Hematopoietic multipotent progenitor cell treated with erythropoietin and hydrocortisone succinate and interleukin-3 and kit ligand, for 4 days (in vitro differentiated cells): ENCODE data around the gene NME7.
"Not testable (repeated sequence)": the region's sequence is repeated elsewhere in the genome, so short reads cannot be mapped to it uniquely, and the experiment has no call there.

ENCODE experiments used
- DNase-seq: peaks from one replicate; pipeline ENCODE4 v3.0.0-alpha.2; 2015

Gene NME7, protein sequence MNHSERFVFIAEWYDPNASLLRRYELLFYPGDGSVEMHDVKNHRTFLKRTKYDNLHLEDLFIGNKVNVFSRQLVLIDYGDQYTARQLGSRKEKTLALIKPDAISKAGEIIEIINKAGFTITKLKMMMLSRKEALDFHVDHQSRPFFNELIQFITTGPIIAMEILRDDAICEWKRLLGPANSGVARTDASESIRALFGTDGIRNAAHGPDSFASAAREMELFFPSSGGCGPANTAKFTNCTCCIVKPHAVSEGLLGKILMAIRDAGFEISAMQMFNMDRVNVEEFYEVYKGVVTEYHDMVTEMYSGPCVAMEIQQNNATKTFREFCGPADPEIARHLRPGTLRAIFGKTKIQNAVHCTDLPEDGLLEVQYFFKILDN

DNA sequence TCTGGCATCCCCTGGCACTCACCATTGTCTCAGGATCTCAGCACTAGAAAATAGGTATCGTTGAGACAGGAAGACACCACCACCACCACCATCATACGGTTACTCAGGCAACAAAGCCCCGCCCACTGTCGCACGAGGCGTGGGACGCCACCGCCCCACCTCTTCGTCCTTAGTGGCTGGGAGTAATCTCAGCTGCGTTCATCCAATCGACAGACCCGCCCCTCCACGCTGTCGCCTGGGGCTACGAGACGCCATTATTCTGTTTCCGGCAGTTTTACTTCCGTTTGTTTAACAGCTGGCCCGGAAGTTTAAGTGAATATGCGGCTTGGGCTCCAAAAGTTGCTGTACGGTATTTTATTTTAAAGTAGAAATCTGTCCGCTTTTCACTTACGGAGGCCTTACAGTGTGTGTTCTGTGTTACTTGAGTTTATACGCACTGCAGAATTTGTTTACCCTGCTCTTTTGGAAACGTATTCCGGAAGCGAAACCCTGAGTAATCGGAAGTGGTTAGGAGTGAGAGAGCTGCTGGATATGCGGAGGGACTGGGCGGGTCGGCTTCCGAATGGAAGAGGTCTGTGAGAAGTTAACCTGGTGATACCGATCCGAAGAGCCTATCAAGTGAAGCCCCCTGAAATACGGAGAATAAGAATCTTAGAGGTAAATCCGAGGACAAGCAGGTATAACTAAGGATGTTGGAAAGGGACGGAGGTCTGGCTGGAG, at the start of gene NME7, which contains the start of gene BLZF1:
NME7 (minus strand) TSS at position 112 of the 720 bp plus-strand sequence; CDS start at position 25, 87 bp downstream.
BLZF1 (plus strand) TSS at position 510 of the 720 bp plus-strand sequence. CDS start 1,328 bp downstream, outside the sequence.
- peak; percentile 99 for DNase-seq

DNA sequence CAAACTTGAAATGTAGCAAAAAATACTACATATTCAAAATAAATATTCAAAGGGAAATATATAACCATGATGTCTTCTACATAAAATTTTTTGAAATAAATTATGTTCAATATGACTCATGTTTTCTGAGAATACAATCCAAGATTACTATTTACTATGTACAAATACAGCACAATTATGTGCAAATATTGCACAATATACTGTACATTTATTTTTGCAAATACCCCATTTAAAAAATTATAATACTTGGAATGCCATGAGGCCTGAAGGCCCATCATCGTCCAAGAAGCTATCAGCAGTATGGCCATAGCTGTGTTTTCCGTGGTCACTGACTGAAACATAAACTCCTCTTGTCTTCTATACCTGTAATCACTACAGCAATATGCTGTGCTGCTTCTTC, 47.4 kb upstream of the NME7 start:
- DNase-seq, result no peak

DNA sequence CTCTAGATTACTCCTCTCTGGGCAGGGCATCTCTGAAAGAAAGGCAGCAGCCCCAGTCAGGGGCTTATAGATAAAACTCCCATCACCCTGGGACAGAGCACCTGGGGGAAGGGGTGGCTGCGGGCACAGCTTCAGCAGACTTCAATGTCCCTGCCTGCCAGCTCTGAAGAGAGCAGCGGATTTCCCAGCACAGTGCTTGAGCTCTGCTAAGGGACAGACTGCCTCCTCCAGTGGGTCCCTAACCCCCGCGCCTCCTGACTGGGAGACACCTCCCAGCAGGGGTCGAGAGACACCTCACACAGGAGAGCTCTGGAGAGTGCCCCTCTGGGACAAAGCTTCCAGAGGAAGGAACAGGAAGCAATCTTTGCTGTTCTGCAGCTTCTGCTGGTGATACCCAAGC, 40.7 kb upstream of the NME7 start:
- DNase-seq, result not testable (repeated sequence)

DNA sequence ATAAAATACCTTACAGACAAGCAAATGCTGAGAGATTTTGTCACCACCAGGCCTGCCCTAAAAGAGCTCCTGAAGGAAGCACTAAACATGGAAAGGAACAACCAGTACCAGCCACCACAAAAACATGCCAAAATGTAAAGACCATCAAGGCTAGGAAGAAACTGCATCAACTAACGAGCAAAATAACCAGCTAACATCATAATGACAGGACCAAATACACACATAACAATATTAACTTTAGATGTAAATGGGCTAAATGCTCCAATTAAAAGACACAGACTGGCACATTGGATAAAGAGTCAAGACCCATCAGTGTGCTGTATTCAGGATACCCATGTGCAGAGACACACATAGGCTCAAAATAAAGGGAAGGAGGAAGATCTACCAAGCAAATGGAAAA, 35.0 kb upstream of the NME7 start:
- not testable (repeated sequence) for DNase-seq

DNA sequence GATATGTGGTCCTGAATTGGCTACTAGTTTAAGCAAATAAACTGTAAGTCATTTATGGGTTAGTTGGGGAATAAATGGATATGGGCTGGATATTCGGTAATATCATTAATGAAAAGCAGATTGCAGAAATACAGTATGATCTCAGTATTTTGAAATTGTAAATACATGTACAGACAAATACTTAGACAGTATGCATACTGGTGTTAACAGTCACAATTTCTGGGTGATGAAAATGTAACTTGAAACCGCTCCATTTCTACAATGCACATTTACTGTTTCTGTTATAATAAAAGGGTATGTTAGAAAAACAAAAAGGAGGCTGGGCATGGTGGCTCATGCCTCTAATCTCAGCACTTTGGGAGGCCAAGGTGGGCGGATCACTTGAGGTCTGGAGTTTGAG, 28.4 kb upstream of the NME7 start:
- DNase-seq, result no peak

DNA sequence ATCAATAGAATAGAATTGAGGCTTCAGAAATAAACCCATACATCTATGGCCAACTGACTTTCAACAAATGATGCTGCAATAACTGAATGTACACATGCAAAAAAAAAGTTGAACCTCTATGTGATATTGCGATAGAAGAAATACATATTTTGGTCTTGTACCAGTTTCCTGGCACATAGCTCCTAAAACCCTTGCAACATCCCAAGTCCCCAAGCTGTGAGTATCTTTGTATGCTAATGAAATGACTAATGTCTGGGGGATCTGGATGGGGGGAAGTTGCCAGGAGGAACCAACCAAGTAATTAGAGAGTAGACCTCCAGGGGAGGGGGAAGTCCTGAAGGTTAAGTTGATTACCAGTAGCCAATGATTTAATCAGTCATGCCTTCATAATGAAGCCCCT, 24.8 kb upstream of the NME7 start:
- DNase-seq, result peak; percentile 40

DNA sequence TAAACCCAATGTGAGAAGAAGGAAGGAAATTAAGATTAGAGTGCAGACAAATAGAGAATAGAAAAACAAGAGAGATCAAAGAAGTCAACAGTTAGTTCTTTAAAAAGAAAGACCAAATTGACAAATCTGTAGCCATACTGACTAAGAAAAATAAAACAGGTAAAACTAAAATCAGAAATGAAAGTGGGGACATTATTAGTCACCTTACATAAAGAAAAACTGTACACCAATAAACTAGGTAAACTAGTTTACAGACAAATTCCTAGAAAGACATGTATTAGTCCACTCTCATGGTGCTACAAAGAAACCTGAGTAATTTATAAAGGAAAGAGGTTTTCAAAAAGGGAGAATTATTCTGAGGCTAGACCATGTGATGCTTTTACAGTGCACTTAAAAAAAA, 22.7 kb upstream of the NME7 start:
- no peak for DNase-seq

DNA sequence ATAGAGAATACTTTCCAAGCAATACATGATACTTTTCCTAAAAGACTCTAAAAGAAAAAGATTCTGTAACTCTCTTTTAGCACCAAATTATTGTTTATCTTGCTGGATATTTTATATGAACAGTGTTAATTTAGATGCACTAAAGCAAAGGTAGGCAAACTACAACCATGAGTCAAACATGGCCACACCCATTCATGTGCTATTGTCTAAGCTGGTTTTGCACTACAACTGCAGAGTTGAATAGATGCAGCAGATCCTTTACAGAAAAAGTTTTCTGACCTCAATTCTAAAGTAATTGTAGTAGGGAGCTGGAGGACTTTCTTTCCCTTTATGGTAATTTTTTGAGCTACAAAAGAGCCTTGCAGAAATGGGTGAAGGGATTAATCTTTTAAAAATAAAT, 19.8 kb upstream of the NME7 start:
- no peak for DNase-seq

DNA sequence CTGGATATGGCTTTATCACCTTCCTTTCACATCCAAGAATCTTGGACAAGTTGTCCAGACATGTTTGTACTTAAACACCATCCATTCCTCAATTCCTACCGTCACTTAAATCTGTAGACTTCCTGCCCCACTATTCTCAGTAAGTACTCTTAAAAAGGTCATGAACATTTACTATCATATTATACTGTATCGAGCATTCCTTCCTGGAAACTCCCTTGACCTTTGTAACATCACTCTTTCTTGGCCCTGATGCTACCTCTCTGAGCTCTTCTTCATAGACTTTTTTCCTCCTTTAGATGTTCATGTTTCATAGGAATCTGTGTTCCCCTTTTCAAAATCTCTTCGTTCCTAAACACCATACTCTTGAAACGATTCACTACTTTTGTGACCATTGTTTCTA, 15.9 kb upstream of the NME7 start:
- DNase-seq, result no peak

DNA sequence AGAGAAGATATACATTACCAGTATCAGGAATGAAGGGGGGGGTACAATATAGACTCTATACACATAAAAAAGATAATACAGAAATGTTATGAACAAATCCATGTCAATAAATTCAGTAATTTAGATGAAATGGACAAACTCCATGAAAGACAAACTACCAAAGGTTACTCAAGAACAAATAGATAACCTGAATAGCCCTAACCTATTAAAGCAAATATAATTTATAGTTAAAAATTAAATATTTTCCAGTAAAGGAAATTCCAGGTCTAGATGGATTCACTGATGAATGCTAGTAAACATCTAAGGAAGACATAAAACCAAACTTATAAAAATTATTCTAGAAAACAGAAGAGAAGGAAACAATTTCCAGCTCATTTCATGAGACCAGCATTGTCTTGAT, 13.6 kb upstream of the NME7 start:
- no peak for DNase-seq

DNA sequence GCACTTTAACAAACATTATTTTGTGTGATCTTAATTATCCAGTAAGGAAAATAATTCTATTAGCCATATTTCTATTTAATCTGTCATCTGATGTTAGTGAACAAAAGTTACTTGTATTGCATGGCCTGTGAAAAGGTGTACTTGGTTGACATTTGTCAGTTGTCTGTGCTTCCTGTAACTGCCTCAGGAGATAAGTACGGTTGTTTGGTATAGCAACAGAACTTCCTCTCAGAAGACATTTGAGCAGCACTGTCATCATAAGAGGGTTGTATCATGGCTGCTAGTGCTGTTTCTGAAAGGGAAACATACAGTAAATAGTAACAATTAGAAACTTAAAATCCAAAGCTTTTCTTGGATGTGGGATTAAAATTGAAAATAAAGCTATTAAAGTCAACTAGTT, 3.8 kb upstream of the NME7 start:
- DNase-seq, result peak; percentile 84

DNA sequence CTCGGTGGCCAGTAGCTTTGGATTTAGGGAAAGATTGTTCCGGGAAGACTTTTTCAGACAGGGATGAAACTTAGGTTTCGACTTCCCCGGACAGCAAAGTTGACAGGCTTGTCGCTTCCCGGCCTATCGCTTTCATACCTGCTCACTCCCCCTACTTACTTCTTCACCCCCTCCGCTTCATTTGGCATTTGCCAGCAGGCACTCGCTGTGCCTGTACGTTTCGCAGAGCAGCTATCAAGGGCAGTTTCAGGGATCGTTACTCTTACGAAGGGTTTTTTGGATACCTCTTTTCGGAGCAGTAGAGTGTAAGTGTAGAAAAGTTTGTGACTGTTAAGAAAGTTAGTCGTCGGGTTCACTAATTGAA, 791 bp upstream of the NME7 start:
- DNase-seq, result peak; percentile 57

DNA sequence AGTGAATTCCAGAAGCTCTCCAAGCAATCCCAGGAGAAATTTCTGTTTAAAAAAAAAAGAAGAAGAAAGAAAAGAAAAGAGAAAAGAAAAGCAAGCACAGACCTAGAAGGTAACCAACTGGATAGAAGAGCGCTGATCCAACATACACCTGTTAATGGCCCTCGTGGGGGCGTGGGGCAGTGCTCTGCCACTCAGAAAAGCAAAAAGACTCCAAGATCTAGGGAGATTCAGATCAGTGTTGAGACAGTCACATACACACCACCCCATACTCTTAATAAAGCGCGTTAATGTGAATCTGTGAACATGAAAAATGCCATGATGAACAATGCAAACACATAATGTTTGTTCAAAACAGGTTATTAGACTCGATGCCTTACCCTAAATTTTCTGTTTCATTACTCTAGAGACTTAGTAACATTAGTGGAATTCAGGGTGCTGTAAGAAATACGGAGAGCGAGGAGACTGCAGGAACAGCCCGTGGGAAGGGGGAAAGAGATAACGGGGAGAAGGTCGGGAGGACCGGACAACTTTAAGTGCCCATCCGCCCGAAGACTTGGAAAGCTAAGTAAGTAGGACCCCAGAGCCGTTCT, 406 bp downstream of the NME7 start:
- DNase-seq, result no peak

DNA sequence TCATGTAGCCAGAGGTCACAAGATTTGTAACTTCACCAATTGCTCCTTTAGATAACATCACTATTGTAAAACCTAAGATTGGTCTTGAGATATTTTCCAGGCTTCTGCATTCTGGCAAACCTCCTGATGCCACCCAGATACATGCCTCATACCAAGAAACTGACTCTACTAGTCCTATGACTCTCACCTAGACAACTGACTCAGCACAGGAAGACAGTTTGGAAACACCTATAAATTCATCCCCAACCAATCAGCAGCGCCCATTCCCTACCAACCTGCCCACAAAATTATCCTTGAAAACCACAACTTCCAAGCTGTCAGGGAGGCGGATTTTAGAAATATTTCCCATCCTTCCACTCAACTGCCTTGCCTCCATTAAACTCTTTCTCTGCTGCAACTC, 2.6 kb downstream of the NME7 start:
- peak; percentile 24 for DNase-seq

DNA sequence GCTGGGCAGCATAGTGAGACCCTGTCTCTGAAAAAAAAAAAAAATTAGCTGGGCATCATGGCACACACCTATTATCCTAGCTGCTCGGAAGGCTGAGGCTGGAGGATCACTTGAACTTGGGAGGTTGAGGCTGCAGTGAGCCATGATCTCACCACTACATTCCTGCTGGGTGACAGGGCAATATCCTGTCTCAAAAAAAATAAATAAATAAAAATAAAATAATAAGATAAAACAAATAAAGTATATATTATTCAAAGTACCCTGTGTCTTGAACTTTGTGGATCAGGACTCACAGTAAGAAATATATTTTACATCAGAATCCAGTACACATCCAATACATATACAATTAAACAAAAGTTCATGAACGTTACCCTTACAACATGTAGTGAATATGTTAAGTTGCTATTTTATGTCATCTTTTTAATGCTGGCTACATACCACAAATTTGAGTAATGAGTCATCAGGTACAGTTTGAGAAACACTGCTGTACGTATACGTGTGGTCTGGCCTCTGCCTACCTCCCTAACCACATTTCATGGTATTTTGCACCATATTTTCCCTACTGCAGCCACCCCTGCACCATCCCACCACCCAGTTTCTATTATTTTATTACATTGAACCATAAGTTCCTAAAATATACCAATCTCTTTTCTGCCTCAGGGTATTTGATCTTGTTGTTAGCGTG, 4.4 kb downstream of the NME7 start:
- peak; percentile 39 for DNase-seq

DNA sequence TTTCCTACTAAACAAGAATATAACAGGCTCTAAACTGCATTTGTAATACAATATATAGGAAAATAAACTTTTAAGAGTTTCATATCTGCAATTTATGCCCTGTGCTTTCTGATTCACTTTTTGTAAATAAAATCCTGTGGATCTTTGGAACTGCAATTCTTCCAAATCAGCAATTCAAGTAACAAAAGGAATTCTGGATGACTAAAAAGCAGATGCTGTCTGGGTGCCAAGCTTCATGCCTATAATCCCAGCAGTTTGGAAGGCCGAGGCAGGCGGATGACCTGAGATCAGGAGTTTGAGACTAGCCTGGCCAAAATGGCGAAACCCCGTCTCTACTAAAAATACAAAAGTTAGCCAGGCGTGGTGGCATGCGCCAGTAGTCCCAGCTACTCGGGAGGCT, 6.3 kb downstream of the NME7 start:
- no peak for DNase-seq

DNA sequence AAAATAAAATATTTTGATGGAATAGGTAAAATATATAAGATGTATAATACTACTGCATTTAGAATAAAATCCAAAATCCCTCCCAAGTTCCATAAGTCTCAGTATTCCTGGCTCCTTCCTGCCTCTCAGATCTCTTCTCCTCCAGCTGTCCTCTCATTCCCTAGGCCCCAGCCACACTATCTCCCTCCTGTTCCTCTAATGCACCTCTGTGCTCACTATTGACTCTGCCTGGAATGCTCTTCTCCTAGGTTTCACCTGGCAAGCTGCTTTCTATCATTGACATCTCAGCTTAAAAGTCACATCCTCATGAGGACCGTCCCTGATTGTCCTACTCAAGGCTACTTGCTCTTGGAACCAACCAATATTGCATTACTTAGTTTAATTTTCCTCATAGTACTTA, 7.2 kb downstream of the NME7 start:
- no peak for DNase-seq

DNA sequence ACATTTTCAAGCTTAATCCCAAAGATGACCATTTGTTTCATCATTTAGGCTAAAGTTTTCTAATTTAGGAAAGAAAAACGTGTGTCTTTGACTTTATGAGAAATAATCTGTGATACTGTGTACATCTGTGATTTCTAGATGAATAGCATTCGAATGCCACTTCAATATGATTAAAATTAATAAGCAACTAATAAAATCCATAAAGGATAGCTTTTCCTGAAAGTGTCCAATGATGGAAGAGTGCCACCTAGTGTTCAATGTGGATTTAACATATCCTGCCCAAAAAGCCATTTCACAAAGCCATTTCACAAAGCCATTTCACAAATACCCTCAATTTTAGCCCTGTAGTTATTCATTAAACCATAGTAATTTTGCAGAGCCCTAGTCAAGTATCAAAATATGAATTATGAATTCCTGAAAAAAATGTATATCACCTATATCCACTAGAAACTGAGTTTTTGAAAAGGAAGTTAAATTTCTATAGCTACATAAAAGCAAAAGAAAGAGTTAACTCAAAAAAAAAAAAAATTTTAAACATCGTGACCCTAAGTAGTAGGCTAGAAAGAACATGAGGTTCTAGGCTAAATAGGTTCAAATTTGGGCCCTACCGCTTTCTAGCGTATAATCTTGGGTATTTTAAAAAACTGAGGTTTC, 19.1 kb downstream of the NME7 start:
- DNase-seq, result peak; percentile 86

DNA sequence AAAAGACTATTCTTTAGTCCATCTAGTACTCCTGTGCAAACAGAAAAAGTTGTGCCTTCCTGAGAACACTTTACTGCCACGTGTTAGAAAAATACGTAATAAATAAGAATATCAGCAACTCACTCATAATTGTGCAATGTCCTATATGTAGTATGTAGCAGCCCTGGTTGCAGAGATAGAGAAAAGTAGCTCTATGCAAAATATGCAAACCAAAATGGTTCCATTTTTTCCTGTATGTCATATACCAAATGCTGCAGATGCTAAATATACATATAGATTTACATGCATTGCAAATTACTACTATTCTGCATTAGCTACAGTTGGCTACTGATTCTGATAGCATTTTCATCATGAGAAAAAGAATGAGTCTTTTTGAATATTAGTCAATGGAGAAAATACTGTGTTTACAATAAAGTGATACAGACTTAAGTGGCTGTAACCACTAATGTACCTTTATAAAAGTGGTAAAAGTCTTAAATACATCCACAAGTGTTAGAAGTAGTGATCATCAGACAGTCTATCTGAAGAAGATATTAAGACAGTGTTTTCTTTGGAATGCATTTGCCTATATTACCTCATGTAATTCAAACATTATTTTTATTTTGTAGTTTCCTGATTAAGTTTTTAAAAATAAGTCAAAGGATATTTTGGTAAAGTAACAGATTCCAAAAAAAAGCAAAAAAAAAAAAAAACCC, 19.8 kb downstream of the NME7 start:
- DNase-seq, result no peak

DNA sequence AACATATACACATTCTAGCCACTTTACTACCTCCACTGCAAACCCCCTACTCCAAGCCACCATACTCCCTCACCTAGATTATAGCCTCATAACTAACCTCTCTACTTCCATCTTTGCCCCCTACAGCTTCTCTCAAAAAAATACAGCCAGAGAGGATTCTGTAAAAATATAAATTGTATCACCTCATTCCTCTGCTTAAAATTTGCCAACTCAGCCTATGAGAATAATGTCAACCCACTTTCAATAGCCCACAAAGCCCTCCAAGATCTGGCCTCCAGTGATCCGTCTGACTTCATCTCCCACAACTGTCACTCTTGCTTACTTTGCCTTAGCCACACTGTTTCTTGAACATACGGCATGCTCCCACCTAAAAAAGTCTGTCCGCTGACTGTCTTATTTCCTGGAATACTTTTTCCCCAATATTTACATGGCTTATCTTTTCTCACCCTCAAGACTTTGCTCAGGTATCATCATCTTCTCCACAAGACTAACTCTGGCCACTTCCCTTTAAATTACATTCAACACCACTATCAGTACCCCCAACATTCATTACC, 21.5 kb downstream of the NME7 start:
- no peak for DNase-seq

DNA sequence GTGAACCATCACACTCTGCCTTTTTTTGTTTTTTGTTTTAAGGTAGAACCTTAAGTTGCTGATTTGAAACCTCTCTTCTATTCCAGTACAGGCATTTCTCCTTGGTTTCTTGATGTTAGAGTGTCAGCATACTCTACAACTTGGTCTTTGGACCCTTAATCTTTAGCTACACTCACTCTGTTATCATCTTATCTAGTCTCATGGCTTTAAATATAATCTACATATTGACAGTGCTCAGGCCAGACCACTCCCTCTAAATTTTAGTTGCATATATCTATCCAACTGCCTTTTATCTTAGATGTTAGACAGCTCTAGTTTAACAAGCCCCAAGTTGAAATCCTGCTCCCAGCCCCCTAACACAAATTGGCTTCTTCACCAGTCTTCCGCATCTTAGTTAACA, 22.1 kb downstream of the NME7 start:
- DNase-seq, result peak; percentile 37

DNA sequence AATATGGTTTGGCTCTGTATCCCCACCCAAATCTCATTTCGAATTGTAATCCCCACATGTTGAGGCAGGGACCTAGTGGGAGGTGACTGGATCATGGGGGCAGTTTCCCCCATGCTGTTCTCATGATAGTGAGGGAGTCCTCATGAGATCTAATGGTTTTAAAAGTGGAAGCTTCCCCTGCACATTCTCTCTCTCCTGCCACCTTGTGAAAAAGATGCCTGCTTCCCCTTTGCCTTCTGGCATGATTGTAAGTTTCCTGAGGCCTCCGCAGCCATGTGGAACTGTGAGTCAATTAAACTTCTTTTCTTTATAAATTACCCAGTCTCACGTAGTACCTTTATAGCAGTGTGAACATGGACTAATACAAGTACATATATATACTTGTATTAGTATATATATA, 25.5 kb downstream of the NME7 start:
- peak; percentile 45 for DNase-seq
